HL-60/S4 treated with phorbol 12-myristate 13-acetate at 8.2 ng/mL for 4 days and 3 days (cell line): ENCODE data around the gene MAP3K14.

Source experiments
- in situ Hi-C: fragments of 300-500 bp; cut with MboI; formaldehyde crosslinking; loops from 2 replicates; pipeline ENCODE4 v1.15.0; 2022; ENCODE audit warnings: low sequenced_read_pairs

The MAP3K14 gene

GRCh38 chr17:45241328-45242028, 75.3 kb downstream of the MAP3K14 start:
- in situ Hi-C loops = no loop called here

- in situ Hi-C loops = no loop called here
Observed at GRCh38 chr17:45240905-45241327, 75.9 kb downstream of the MAP3K14 start.

DNA sequence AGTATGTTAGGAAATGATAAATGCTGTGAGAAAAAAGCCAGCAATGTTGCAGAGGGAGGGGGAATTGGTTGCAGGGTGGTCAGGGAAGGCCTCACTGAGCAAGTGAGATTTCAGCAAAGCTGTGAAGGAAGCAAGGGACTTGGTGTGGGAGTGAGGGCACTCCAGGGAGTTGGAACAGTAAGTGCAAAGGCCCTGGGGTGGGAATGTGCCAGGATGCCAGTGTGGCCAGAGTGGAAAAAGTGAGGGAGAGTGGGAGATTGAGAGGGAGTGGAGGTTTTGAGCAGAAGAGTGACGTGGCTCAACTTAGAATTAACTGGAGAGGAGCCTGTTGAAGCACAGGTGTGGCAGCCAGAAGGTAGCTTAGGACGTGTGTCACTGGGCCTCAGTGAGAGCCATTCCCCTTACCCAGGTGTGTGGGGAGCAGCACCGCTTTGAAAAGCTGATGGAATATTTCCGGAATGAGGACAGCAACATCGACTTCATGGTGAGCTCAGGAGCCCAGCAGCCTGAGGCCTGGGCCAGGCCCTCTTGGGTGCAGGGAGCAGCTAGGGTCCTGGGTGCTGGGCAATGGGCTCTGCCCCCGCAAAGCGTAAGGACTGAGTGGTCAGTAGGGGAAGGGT, 78.6 kb downstream of the MAP3K14 start:
- in situ Hi-C loops = no loop called here

- in situ Hi-C loops = no loop called here
Observed at GRCh38 chr17:45237686-45238085, 79.1 kb downstream of the MAP3K14 start.

GRCh38 chr17:45236282-45236606, 80.6 kb downstream of the MAP3K14 start:
- in situ Hi-C loops = no loop called here

GRCh38 chr17:45235416-45236281, 81.2 kb downstream of the MAP3K14 start:
- in situ Hi-C loops = no loop called here

- in situ Hi-C loops = no loop called here
Observed at GRCh38 chr17:45234641-45235415, 82.0 kb downstream of the MAP3K14 start.

DNA sequence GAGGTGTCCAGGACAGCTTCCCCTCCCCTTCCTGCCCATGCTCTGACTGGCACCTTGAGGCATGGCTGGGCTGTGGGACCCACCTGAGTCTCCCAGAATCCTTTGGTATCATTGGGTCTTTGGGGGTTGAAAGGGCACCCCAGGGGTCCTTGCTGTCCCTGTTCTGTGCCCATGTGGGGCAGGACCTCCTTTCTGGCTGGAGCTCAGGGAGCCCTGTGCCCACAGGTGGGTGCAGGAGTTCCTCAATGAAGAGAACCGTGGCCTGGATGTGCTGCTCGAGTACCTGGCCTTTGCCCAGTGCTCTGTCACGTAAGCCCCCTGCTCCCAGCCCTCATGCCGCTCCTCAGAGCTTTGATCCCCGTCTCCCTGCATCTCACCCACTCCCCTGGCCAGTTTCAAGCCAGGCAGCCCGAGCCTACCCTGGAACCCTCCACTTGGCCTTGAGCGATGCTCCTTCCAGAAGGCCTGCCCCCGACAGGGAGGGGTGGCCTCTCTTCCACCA, 83.3 kb downstream of the MAP3K14 start:
- in situ Hi-C loops = no loop called here

- in situ Hi-C loops = no loop called here
Observed at GRCh38 chr17:45232514-45233422, 84.1 kb downstream of the MAP3K14 start.

GRCh38 chr17:45231481-45232116, 85.2 kb downstream of the MAP3K14 start:
- in situ Hi-C loops = no loop called here

DNA sequence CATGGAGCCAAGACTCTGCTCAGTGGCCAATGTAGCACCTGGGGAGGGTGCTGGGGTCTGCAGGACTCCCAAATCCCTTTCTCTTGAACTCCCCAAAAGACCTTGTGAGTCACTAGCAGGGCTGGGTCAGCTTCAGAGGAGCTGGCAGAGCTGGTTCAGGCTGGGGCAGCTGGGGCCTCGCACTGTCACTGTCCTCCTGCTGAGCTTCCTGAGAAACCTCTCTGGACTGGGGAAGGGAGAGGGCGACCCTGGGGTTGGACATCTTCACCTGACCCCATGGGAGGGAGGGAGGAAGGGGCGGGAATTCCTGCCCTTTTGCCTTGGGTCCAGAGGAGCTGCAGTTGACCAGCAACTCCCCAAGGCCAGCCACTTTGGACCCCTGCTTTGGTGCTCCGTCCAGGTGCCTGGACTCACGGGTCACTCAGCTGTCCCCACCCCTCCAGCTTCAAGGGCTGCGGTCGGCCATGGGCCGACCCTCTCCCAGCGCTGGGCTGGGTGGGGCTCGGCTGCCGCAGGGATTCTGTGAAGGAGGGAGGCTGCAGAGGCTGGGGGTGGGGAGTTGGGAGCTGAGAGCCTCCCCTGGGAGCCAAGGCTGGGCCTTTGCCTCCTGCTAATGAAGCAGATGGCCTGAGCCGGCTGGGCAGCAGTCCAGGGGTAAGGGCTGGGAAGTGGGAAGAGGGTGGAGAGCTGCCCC, 85.9 kb downstream of the MAP3K14 start:
- in situ Hi-C loops = no loop called here

GRCh38 chr17:45230410-45230786, 86.4 kb downstream of the MAP3K14 start:
- in situ Hi-C loops = no loop called here

DNA sequence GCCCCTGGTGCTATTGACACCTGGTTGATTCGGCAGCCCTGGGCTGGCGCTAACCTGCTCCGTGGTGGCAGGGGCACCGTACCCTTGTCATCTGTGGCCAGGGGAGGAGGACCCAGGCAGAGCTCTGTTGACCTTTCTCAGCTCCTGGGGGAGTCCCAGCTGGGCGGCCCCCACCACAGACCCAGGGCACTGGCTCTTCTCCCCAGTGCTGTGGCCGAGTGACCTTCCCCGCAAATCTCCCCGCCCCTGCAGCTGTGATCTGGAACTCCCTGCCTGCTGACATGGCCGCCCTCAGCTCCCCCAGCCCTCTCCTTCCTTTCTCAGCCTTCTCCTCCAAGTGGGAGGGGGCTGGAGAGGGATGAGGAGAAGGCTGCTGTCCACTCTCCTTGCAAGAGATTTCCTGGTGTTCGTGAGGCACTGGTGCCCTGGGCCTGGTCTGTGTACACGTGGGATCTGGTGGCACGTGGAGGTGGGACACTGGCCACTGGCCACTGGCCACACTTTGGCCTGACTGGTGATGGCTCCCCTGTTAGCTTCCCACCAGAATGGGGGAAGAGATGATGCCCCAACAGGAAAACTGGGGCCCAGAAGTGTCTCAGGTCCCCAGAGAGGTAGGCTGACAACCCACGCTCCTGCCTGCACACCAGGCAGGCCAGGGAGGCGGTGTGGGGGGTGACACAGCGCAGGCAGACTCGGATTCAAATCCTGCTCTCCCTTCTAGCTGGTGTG, 87.0 kb downstream of the MAP3K14 start:
- in situ Hi-C loops = no loop called here

- in situ Hi-C loops = no loop called here
Observed at GRCh38 chr17:45228763-45229539, 87.9 kb downstream of the MAP3K14 start.

DNA sequence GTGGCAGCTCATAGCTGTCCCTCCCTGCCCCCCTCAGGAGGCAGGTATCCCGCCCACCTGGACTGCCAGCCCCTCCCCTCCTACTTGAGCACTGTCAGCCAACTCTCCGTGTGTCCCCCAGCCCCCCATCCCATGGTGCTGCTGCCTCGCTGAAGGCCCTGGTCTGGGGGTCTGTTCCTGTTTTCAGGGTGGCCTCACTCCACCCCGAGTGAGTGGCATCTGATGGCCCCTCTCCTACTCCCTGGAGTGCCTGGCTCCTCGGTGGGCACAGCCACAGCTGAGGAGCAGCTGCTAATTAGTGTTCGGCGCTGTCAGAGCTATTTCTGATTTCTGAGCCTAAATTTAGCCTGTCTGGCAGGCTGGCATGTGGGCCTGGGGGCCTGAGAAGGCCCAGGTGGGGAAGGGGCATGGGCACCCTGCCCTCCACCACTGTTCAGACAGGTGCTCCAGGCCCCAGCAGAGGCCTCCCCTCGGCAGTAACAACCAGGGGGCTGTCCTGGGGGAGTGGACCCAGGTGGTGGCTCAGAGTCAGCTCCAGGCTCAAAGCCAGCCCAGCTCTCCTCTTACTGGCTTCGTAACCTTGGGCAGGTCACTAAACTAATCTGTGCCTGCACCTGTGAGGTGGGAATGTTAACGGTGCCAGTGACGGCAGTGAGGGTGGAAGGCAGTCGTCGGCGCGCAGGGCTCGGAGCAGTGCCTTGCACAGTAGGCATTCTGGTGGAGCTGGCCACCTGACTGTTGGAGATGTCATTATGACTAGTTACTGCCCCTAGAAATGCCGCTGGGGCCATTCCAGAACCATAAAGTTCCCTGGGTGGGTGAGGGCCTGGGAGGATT, 88.7 kb downstream of the MAP3K14 start:
- in situ Hi-C loops = no loop called here

DNA sequence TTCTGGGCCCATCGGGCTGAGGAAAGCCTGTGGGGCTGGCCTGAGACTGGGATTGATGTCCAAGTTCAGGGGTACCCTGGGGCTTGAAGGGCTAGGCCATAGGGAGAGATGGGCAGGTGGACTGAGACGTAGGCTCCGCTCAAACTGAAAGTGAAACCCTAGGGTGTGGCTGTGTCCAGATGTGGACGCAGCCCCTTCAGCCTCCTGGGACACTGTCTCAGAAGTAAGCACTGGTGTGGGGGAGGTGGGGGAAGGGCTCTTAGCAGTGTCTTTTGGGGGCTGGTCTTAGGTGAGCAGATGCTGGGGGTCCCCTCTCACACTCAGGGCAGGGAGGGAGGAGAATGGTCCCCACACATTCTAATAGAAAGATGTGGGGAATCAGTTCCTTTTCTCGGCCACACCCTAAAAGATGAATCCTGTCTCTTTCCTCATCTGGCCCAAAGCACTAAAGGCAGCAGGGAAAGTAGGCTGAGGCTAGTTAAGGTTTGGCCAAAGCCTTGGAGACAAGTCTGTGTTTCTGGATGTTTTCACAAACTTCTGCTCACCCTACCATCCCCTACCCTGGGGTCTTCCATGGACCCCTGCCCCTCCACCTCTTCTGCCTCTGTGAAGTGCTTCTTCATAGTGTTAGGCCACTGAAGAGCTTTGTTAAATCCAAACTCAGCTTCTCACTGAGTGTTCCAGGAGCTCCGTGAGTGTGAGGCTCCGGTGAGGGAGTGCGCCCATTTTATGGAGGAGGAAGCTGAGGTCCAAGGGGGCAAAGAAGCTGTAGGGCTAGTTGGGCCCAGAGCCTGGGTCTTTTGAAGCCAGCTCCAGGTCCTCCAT, 89.5 kb downstream of the MAP3K14 start:
- in situ Hi-C loops = no loop called here
